NCI-H510A treated with DMSO at 0.1 percent for 48 hours (cell line): ENCODE measurements around the gene STK40.

Experiments used
- DNase-seq: peaks from one replicate; lab custom pipeline; 2025; lab: John Stamatoyannopoulos, UW

STK40 gene, protein sequence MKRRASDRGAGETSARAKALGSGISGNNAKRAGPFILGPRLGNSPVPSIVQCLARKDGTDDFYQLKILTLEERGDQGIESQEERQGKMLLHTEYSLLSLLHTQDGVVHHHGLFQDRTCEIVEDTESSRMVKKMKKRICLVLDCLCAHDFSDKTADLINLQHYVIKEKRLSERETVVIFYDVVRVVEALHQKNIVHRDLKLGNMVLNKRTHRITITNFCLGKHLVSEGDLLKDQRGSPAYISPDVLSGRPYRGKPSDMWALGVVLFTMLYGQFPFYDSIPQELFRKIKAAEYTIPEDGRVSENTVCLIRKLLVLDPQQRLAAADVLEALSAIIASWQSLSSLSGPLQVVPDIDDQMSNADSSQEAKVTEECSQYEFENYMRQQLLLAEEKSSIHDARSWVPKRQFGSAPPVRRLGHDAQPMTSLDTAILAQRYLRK

GRCh38 chr1:36385410-36386264 is at the start of gene STK40:
TSS of gene STK40 (minus strand) at chr1:36385924. CDS start at chr1:36361332, 24,592 bp downstream.
- peak; percentile 100 for DNase-seq

- no peak for DNase-seq
Observed at GRCh38 chr1:36433102-36433501, 47.4 kb upstream of the STK40 start.

DNA sequence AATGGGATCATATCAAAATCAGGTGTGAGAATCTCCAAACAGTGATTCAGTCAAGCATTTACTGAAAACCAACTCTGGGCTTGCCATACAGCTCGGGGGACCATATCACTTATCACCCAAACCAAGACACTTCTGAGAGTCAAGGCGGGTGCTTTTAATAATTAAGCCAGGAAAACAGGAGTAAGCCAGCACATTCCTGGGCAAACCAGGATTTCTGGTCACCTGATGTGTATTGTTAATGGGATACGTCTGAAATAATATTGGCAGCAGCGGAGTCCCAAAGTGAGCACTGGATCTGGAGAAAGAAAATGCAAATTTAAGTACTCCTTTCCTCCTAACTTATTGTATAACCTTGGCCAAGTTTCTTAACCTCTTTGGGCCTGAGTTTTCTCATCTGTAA is 46.9 kb upstream of the STK40 start:
- no peak for DNase-seq

DNA sequence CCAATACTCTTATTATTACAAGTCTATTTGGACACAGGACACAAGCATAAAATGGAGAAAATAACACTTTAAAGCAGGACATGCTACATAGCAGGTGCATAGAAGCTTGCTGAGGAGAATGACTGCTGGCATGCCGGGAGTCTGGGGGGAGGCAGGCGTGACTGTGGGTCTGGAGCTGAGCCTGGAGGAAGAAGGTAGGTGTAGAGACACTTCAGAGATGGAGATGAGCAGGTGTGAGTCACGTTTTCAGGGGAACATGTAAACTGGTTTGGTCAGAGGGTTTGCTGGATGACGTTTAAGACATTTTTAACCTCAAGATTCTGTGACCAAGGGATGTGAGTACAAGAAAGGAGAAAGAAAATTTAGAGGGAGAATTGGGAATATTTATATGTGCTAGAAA is 40.1 kb upstream of the STK40 start:
- no peak for DNase-seq

- DNase-seq: no peak
Observed at GRCh38 chr1:36421649-36422048, 35.9 kb upstream of the STK40 start.

- DNase-seq: peak; percentile 99
Observed at GRCh38 chr1:36420836-36421317, 35.2 kb upstream of the STK40 start.

- DNase-seq: no peak
Observed at GRCh38 chr1:36420409-36420808, 34.7 kb upstream of the STK40 start.

DNA sequence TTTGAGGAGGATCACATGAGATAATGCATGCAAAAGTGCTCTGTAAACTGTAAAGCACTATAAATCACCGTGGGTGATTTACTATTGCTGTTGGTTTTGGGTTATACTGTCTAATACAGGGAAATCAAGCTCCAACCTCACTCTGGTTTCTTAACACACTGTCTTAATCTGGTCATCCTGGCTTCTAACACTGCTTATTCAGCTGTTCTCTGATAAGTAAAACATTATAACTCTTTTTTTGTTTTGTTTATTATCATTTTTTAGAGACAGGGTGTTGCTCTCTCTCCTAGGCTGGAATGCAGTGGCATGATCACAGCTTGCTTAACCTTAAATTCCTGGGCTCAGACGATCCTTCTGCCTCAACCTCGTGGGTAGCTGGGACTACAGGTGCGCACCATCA is 33.8 kb upstream of the STK40 start:
- DNase-seq: no peak

DNA sequence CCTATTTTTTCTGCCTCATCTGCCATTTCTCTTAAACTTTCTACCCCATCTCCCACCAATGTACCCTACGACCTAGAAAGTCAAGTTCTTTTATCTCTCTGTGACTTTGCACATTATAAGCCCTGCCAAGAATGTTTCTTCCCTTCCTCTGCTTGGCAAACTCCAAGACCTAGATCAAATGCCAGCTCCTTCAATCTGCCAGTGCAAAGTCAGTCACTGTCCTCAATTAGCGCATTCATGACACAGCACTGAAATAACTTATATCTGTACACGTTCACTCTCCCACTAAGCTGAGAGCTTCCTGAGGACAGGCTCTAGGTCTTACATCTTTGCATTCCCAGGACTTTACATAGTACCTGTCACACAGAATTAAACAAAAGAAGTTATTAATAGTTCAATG is 33.4 kb upstream of the STK40 start:
- no peak for DNase-seq

- no peak for DNase-seq
Observed at GRCh38 chr1:36417931-36418330, 32.2 kb upstream of the STK40 start.

- no peak for DNase-seq
Observed at GRCh38 chr1:36415661-36416326, 30.1 kb upstream of the STK40 start.

DNA sequence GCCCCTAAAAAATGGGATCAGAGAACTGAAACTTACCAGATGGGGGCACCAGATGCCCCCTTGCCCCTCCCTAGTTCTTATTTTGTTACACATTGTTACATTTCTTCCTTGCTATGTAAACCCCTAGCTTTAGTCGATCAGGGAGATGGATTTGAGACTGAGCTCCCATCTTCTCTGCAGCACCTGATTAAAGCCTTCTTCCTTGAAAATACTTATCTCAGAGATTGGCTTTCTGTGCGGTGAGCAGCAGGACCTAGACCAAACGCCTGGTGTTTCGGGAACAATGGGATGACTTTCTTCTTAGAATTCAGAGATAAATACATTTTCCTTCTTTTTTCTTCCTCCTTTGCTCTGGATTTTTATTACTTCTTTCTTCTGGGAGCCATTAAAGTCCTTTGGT is 28.7 kb upstream of the STK40 start:
- no peak for DNase-seq

GRCh38 chr1:36411674-36412648 is 26.2 kb upstream of the STK40 start:
- DNase-seq: peak; percentile 50

GRCh38 chr1:36408479-36408878 is 22.8 kb upstream of the STK40 start:
- DNase-seq: no peak

GRCh38 chr1:36406440-36406839 is 20.7 kb upstream of the STK40 start:
- no peak for DNase-seq

DNA sequence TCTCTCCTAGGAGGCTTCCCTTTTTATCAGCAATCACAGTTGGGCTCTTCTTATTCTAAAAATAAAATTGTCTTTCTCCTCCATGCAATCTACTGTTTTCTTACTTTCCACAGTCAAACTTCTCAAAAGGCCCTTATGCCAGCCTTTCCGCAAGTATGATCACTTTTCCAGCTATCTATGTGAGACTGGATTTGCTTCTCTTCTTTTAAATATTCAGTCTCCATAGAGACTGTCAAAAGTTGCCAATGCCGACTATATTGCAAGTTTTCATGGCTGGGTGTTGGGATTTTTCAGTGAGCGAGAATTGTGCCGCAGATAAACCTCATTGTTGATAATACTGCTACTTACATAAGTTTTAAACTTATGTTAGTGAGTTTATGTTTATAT is 16.8 kb upstream of the STK40 start:
- no peak for DNase-seq

- no peak for DNase-seq
Observed at GRCh38 chr1:36401602-36402503, 16.1 kb upstream of the STK40 start.

DNA sequence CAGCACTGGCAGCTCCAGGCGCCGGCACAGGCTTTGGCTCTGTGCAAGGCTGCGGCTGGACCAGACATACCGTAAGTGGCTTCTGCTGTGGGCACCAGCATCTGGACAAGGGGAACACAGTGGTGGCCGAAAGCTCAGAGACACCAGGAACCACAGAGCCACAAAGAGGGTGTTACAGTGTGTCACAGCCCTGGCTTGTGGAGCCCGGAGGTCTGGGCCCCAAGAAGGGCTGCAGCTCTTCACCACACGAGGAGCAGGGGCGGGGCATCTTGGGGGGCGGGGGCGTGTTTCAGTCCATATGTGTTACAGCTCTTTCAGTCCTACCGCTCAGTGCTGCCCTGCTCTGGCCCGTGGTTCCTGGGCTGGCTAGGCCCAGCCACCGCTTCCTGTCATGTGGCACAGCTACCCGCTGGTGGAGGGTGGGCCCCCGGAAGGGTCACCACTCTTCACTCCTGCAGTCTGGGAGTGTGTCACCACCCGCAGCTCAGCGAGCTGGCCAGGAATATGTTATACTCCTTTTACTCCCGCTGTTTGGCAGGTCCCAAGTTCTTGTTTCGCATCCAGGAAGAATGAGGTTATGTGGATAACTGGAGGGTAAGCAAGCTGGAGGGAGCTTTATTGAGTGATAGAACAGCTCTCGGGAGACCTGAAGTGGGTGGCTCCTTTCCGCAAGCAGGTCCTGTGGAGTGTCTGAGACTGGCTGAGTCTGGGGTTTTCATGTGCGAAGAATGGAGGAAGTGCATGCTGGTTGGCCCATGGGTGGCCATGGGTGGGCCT is 15.3 kb upstream of the STK40 start:
- DNase-seq: no peak

- no peak for DNase-seq
Observed at GRCh38 chr1:36400514-36400824, 14.7 kb upstream of the STK40 start.
